Nucleus accumbens (tissue), 56 donors: ENCODE results near the gene TBC1D28.
"Not testable (repeated sequence)": the region's sequence is repeated elsewhere in the genome, so short reads cannot be mapped to it uniquely, and the experiment has no call there.

Source experiments
- DNase-seq, 56 donors: peaks; one replicate each; lab custom pipeline; 2025; lab: John Stamatoyannopoulos, UW

TBC1D28 gene

GRCh38 chr17:18624862-18625501 lies 19.2 kb downstream of the TBC1D28 start:
- DNase-seq = peak in 2 of 56 donors; percentile 48 to 65

DNA sequence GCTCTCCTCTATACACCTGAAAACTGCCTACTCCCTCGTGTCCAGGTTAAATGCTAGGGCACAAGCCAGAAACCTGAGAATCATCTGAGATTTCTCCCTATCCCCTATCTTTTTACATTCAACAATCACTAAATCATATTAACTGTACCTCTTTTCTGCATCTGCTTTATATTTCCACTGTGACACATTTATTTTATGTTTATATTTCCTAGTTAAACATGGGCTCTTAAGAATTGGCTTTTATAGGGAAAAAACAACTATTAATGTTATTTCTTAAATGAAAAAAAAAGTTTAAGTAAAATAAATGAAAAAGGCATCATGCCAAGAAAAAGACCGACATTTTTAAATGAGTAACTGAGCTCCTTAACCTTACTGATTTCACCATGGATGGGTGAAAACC lies 26.6 kb downstream of the TBC1D28 start:
- DNase-seq = not testable (repeated sequence)

DNA sequence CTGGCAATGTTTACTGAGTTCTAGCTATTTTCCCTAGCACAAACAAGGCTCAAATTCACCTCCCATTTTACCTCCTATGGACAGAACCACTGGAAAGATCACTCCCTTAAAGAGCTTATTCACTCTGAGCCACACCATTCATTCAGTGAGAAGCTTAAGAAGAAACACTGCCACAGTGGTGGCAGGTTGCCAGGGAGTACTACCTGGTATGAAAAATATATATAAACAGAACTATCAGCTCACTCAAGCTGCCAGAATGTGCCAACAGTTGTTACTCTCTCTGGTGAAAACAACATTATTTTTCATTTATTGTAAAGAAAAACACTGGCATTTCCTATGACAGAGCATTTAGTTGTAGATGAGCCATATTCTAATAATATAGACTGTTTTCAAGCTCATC lies 31.2 kb downstream of the TBC1D28 start:
- not testable (repeated sequence) for DNase-seq

GRCh38 chr17:18593138-18593537 lies 51.1 kb downstream of the TBC1D28 start:
- DNase-seq = not testable (repeated sequence)
